DND-41 (cell line): ENCODE results near the gene RBMS3.

Experiments used
- EZH2 ChIP-seq: IDR thresholded peaks from 3 replicates; pipeline ENCODE4 v1.6.1; 2012; ENCODE audit warnings: borderline replicate concordance, low read depth, mild to moderate bottlenecking, moderate library complexity, low read length, inconsistent platforms; ENCODE audit not compliant: severe bottlenecking
- TF ChIP-seq, protein P1 (sequence below): IDR thresholded peaks from 2 replicates; pipeline ENCODE4 v1.5.1; 2012; ENCODE audit warnings: borderline replicate concordance, low read length, moderate library complexity, mild to moderate bottlenecking; ENCODE audit not compliant: poor library complexity, severe bottlenecking; ENCODE audit errors: extremely low read depth

DNA sequence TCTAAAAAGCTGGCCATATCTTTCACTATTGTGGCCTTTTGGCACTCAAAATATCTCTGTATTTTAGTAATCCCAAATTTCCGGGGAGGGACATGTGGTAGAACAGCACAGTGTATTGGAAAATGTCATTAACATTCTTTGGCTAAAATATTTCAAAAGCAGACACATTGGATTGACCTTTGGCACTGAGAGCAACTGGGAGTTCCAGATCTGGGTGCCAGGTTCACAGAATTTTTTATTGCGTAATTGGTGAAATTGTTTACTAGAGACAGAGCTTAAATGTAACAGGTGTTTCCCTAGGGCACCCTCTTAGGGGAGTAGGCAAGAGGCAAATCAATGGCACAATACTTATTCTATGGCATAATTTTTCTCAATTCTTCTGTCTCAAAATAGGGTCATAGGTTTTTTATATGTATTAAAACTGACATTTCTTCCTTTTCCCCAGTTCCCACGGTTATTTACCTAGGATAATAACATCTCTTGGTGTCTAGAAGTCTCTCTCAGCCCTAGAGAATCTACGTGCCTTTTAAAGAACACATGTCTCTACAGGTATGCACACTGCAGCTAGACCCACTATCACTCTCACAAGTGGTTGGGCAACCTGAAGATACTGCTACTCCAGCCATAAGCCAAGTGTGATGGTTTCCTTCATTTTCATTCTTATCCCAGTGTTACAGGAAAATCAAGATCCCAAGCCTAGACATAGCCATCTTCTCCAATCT is 10.6 kb downstream of the RBMS3 start:
- TF ChIP-seq, protein P1, sequence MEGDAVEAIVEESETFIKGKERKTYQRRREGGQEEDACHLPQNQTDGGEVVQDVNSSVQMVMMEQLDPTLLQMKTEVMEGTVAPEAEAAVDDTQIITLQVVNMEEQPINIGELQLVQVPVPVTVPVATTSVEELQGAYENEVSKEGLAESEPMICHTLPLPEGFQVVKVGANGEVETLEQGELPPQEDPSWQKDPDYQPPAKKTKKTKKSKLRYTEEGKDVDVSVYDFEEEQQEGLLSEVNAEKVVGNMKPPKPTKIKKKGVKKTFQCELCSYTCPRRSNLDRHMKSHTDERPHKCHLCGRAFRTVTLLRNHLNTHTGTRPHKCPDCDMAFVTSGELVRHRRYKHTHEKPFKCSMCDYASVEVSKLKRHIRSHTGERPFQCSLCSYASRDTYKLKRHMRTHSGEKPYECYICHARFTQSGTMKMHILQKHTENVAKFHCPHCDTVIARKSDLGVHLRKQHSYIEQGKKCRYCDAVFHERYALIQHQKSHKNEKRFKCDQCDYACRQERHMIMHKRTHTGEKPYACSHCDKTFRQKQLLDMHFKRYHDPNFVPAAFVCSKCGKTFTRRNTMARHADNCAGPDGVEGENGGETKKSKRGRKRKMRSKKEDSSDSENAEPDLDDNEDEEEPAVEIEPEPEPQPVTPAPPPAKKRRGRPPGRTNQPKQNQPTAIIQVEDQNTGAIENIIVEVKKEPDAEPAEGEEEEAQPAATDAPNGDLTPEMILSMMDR: no peak
- no peak for TF ChIP-seq EZH2
